Kidney capillary endothelial cell (primary cell): ENCODE data around the gene TMEM179.
A peak's percentile ranks its signal among the peaks of the same experiment; 100 is the strongest.
"Not testable (repeated sequence)": the region's sequence is repeated elsewhere in the genome, so short reads cannot be mapped to it uniquely, and the experiment has no call there.

Experiments used
- DNase-seq: peaks from one replicate; pipeline ENCODE4 v3.0.0-alpha.2; 2018; ENCODE audit warnings: low spot score

TMEM179 gene

DNA sequence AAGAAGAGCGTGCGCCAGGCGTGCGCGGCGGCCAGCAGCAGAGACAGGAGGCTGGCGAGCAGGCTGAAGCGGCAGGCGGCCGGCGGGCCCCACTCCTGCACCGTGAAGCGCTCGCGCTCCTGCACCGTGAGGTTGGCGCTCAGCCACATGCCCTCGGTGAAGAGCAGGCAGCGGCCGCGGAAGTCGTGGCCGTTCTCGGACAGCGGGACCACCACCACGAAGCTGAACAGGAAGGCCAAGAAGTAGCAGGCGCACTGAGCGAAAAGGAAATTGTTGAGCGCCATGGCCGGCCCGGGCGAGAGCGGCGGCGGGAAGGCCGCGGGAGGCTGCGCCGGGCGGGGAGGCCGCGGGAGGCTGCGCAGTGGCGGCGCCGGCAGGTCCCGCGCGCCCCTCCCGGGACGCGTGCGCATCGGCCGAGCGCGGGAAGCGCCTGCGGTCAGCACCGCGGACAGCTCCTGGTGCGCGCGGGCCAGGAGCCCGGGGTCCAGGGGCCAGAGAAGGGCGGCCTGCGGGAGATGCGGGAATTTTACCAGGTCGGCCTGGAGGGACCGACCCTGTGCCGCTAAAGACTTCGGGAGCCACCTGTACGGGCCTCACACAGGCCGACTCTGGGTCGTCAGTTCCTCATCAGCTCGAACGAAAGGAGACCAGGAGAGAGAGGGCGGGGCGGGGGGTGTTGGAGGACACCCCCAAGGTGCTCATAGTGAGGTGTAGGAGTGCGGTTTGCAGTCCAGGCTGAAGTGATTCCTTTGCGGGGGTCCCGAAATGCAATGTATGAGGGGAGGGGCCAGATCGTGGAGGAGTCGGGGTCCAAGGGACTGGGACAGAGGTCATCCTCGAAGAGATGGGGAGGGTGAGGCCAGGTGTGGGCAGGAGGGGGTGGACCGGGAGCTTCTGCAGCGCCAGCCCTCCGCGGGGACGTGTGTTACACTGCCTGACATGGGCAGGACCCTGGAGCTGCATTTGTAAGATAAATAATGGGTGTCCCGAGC lies at the start of gene TMEM179:
Gene TMEM179, minus strand, starts transcription at position 315 of the 992 bp plus-strand sequence. Its CDS starts 31 bp downstream, at position 284.
- no peak for DNase-seq

DNA sequence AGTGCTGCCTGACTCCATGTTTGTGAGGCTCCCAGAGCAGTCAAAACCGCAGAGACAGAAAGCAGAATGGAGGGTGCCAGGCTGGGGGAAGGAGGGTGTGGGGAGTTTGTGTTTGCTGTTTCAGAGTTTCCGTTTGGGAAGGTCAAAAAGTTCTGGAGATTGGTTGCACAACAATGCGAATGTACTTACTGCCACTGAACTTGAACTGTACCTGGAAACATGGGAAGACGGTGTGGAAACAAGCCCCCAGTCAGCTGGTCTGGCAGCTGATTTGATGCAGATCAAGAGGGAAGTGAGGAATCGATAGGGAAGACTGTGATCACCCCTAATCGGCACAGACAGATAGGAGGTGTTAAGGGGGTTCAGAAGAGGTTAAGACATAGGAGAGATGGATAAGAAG lies 49.5 kb upstream of the TMEM179 start:
- no peak for DNase-seq

DNA sequence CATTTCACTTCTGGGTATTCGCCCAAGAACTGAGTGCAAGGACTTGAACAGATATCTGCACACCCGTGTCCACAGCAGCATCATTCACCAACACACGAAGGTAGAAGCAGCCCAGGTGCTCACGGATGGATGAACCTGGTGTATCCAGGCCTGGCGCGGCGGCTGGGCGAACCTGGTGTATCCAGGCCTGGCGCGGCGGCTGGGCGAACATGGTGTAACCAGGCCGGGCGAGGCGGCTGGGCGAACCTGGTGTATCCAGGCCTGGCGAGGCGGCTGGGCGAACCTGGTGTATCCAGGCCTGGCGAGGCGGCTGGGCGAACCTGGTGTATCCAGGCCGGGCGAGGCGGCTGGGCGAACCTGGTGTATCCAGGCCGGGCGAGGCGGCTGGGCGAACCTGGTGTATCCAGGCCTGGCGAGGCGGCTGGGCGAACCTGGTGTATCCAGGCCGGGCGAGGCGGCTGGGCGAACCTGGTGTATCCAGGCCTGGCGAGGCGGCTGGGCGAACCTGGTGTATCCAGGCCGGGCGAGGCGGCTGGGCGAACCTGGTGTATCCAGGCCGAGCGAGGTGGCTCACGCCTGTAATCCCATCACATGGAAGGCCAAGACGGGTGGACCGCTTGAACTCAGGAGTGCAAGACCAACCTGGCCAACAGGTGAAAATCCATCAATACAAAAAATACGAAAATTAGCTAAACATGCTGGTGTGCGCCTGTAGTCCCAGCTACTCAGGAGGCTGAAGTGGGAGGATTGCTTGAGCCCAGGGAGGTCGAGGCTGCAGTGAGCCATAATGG lies 48.8 kb upstream of the TMEM179 start:
- DNase-seq, result not testable (repeated sequence)

DNA sequence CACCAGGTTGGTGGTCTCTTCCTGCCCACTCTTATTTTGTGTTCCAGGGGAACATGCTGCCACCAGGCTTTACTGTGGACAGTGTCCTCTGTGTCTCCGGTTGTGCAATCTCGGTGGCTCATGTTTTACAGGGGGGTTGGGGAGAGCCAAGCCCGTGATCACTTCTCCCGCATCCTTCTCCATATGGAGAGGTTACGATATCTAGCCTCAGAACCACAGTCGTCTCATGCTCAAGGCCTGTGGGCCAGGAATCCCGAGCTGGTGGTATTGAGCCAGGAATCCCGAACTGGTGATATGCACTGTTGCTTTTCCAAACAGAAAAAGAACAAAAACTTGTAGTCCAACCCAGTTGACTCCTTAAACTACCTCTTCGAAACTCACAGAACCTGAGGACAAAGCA lies 47.8 kb upstream of the TMEM179 start:
- DNase-seq, result no peak

DNA sequence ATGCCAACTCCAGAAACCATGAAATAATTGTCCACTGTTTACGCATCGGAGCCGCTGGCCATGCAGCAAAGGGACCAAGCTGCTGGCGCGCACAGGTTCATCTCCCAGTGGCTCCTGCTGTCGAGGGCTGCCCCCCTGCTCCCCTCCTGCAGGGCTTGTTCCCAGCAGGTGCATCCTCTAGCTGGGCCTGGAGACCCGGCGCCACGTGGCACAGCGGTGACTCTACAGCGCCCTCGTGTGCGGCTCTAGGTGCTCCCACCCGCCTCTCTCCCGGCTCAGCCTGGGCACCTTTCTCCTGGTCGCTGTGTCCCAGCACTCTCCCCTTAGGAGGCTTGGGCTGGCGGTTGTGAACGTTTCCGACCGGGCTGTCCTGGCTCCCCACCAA lies 47.3 kb upstream of the TMEM179 start:
- DNase-seq, result no peak

DNA sequence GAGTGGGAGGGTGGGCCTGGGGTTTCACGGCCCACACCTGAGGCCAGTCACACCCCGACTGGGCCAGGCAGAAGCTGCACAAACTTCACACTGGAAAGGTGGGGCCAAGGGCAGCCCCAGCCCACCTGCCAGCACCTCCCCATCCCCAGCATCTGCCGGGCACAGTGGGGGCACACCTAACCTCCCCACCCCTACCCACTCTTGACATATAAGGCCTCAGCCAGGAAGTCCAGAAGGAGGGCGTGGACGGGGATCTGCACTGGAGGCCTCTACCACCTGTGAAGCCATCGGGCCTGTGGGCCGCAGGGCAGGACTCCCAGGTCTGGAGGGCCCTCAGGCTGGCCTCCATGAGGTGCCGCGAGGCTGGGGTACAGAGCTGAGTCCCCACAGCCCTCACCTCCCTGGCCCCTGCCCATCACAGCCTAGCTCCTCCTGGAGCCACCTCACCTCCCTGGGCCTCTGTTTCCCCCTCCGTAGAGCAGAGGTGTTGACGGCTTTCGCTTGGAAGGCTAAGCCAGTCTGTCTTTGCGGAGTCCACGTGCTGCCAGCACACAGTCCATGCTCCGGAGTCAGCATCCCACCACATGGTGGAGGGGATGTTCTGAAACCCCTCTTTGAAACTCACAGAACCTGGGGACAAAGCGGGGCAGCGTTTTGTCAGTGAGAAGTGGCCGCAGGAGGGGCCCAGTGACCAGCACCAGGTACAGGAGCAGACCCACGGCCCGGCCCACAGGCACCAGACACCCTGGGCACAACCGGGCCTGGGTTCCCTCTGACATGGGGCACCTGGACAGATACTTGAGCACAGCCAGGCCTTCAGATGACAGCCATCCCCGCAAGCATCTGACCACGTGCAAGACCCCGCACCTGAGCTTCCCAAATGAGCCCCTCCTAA lies 46.7 kb upstream of the TMEM179 start:
- DNase-seq, result no peak

DNA sequence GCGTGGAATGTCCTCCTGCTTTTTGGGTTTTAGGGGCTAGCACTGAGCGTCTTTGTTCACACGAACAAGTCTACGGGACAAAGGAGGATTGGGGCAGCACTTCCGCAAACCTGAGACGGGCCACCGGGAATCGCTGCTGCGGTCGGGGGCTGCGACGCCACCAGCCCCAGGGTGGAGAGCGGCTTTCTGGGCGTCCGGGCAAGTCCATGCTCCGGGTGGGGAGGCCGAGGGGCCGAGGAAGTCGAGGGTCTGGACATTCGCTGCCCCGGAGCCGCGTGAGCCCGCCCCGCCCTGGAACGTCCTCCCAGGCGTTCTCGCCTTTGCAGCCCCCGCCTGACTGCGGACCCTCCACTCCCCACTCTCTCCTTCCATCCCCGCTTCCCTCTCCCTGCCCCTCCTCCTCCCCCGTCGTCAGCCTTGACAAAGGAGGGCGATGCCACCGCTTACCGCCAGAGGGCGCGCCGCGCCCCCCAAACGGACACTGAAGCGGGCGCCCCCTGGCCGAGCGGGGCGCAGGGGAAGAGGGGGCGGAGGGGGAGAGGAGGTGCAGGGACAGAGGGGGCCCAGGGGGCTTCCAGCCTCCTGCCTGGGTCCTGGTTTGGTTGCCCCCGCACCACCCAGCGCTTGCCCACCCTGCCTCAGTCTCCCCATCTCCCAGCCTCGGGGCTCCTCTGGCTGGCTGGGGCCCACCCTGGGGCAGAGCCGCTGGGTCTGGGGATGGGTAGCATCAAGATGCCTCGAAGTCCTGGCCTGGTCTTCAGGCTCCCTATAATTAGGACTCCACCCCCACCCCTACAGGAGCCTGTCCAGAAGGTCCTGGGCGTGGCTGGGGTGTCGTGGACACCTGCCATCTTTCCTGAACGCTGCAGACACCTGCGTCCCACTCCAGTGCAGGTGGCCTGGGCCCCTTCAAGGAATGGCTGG lies 45.7 kb upstream of the TMEM179 start:
- DNase-seq, result peak; percentile 44

DNA sequence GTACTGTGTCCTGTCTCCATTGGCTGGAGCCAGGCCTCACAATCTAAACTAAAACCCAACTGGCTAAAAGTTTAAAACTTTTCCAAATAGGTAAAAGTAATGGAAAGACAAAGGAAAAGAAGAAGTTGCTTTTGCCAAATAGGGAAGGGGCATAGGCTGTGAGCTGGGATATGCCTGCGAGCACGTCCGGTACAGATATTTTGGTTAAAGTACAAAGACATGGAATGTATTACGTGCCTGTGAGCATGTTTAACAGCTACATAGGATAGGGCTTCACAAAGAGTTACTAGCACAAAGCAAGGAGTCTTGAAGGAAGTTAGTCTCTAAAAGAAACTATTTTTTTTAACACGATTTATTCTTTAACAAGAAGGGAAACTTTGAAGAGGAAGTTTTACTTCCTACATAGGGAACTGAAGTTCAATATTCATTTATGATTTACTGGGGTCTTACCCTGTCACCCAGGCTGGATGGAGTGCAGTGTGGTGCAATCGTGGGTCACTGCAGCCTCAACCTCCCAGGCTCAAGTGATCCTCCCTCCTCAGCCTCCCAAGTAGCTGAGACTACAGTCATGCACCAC lies 43.0 kb upstream of the TMEM179 start:
- no peak for DNase-seq

DNA sequence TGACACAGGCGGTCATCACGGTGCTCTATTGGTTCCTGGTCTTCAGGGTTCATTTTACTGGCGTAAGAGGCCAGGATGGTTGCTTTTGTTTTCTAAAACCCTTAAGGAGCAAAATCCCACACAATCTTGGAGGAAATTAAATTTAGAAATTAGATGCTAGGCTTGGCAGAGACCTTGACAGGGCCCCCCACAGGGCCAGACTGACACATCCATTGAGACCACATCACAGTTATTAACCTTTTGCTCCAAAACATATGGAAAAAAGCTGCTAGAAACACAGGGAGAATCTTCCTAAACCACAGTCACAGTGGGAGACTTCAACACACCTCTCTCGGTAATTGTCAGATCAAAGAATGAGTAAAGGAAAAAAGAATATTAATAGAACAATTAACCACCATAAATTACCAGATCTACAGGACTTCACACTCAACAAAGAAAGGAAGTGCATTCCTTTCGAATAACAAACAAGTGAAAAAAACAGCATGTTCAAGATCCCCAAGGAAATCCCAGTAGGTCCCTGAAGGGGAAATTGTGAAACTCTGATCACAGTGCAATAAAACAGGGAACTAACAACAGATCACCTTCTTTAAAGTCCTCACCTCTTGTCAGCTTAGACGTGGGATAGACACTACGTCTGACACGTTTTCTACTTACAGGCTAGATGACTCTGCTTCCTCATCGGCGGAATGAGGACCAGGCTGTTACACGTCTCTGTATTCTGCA lies 40.2 kb upstream of the TMEM179 start:
- peak; percentile 21 for DNase-seq

DNA sequence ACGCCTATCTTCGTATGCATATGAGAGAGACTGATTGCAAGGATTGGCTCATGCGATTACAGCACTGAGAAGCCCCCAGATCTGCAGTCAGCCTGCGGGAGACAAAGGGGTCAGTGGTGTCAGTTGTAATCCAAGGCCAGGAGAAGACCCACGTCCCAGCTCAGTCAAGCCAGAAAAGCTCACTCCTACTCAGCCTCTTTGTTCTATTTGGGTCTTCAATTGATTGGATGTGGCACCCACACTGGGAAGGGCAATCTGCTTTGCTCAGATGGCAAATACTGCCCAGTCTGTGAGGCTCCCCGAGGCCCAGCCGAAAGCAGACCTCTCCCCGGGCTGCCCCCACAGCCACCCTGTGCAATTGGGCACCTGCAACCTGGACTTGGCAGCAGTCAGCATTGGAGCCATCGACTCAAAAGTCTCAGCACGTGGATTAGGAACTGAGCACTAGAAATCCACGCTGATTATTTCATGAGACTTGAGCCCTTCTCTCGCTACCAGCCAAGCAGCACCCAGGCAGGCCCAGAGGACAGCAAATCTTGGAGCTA lies 39.6 kb upstream of the TMEM179 start:
- no peak for DNase-seq

DNA sequence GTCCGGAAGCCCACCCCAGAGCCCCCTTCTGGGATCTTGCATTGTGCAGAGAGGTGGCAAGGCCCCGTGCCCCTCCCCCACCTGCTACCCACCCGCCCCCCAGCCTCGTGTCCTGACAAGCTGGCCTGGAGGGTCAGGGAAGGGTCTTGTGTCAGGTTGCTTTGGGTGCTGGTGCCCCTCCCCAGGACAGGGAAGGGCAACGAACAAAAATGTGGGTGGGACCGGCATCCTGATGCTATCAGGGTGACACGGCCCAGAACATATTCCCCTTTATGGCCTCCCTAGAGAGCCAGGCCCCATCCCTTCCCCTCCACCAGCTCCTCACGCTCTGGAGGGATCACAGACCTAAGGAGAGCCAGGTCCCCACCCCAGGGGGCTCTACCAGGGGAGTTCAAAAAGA lies 38.7 kb upstream of the TMEM179 start:
- DNase-seq, result no peak

DNA sequence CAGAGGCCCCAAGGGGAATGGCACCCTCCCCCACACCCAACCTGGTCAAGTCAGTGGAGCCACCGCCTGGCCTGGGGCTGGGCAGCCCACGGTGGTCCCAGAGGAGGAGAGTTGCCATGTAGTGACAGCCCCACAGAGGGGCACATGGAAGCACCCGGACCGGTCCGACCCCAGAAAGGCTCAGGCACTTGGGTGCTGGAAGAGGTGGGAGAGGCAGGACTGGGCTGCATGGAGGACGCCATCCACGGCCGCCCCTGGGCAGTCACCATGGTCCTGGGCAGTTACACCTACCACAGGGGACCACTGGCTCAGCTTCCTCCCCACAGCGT lies 37.9 kb upstream of the TMEM179 start:
- no peak for DNase-seq

DNA sequence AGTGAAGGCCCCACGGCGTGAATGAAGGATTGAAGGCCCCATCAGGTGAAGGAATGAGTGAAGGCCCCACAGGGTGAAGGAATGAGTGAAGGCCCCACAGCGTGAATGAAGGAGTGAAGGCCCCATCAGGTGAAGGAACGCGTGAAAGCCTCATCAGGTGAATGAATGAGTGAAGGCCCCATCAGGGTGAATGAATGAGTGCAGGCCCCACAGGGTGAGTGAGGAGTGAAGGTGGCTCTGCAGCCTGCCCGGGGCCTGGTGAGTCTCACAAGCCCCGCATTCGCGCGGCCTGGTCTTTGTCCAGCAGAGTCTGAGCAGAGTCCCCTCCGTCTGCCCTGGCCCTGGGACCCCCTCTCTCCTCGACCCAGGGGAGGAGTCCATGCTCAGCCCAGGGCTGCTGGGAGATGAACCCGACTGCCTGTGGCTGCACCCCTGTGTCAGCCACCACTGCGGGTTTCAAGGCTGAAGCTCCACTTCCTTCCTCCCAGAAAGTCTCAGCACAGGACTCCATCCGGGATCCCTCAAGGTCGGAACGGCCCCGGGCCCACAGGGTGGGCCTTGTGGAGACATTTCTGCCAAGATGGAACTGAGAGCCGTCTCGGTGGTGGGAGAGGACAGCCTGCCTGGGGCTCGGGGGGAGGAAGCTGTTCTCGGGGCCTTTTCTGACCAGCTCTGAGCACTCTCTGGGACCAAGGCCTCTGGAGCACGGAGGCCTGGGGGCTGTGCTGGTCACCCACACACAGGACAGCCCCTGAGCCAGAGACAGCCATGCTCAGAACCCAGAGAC lies 37.4 kb upstream of the TMEM179 start:
- peak; percentile 27 for DNase-seq

DNA sequence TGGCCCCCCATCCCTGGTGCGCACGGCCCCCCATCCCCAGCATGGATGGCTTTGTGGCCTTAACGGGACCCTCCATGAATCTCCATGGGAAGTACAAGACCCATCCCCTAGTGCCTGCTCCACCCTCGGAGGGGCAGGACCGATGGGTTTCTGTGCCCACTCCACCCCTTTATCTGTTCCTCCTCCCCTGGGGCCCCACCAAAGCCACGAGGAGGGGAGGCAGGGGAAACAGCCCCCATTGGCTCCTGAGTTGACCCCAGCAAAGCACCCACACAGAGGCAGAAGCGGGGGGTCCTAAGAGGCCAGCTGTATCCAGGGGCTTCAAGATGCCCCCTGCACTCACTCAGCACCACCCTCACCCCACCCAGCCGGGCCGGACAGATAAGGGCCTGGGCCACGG lies 36.1 kb upstream of the TMEM179 start:
- DNase-seq, result no peak

DNA sequence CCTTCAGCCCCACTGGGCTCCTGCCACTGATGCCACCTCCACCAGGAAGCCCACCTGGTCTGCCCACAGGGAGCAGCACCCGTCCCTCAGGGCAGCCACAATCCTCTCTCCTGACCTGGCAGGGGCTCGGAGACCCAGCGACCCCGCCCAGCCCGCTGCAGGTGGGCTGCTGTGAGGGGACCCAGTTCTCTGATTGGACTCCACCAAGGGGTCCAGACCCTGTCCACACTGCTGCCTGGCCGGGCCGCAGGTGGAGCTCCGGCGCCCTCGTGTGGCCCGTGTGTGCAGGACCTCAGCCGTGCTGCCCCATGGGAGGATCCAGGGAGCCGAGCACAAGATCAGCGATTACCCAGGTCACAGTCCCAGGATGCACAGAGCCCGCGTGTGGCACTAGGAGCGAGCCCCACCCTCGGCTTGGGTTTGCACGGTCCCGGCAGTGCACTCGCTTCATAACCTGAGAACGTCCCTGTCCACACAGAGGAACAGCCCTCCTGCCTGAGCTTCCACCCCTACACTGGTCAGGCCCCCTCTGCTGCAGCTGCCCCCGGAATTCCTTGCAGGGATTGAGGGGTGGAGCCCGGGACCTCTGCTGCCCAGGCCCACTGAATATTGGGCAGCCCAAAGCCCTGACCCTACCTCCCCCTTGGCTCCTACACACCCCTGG lies 35.4 kb upstream of the TMEM179 start:
- DNase-seq, result peak; percentile 63

DNA sequence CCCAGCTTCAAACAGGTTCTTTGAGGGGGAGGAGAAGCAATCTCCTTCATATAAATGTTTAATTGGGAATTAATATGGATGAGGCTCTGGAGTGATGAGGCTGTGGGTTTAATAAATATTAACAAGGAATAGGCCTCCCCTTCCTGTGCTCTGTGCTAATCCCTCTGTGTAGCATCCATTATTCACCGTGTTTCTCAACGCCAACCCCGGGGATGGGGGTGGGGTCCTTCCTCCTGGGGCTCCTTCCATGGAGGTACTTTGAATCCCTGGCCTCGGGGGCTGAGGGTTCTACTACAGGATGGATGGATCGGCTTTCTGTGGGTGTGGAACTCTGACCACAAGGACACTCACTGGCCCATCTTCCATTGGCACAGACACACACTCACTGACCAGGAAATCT lies 34.9 kb upstream of the TMEM179 start:
- no peak for DNase-seq

DNA sequence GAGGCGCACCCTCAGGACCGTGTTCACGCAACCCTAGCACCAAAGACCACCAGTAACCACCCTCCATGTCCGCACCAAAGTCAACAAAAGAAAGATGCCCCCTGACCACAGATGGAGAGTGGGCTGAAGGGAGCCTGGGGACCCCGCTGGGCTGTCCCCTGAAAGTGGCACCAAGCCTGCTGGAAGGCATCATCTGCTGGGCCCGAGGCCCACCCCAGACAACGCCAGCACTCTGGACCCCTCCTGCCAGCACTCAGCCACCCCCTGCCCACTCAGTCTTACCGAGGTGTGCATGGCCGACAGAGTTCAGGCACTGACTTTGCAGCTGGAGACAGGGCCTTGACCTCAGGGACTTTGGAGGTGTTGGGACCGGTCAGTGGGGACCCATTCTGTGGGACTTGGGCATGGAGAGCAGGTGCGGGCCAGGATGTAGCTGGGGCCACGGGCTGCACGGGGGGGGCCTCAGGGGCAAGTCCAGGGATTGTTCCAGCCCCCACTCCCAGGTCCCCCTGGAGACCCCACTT lies 34.4 kb upstream of the TMEM179 start:
- DNase-seq, result no peak

DNA sequence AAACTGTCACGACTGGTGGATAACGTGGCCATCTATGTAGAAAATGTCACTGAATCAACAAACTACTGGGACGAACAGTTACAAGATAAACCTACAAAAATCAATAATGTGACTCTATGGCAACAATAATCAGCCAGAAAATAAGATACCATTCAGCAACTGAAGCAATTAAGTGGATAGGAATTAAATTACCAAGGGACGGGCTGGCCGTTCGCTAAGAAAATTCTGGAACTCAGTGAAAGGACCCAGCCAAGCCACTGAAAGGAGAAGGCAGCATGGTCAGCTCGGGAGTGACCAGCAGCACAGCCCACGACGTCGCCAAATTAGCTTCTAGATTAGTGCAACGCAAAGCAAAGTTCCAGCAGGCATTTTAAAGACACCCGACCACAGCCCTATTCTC lies 33.6 kb upstream of the TMEM179 start:
- no peak for DNase-seq
